COLO668 (cell line): ENCODE measurements around the gene DENND2D.

Source experiments
- DNase-seq: peaks from one replicate; lab custom pipeline; 2025; ENCODE audit not compliant: unreplicated experiment; lab: John Stamatoyannopoulos, UW

The DENND2D gene

DNA sequence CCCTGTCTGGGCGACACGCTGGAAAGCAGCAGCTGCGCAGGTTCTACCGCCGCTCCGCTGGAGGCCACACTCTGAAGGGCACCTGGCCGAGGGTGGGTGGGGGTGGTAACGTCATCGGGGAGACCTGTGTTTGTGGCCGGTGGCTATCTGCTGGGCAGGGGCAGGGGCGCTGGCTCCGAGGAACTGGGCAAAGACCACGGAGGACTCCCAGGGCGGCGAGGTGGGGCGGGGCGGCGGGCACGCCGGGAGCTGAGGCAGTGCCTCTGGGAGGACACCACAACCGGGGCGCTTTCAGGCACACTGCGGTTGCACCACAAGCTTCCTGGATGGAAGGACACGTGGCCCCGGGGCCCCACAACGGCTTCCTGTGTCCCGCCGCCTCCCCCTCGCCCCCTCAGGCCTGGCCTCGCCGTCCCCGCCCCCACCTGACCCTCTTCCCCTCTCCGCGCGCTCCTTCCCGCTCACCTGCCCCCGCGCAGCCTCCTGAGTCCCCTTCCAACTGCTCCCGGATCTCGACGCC, 3.3 kb upstream of the DENND2D start:
- DNase-seq, result peak; percentile 92

DNA sequence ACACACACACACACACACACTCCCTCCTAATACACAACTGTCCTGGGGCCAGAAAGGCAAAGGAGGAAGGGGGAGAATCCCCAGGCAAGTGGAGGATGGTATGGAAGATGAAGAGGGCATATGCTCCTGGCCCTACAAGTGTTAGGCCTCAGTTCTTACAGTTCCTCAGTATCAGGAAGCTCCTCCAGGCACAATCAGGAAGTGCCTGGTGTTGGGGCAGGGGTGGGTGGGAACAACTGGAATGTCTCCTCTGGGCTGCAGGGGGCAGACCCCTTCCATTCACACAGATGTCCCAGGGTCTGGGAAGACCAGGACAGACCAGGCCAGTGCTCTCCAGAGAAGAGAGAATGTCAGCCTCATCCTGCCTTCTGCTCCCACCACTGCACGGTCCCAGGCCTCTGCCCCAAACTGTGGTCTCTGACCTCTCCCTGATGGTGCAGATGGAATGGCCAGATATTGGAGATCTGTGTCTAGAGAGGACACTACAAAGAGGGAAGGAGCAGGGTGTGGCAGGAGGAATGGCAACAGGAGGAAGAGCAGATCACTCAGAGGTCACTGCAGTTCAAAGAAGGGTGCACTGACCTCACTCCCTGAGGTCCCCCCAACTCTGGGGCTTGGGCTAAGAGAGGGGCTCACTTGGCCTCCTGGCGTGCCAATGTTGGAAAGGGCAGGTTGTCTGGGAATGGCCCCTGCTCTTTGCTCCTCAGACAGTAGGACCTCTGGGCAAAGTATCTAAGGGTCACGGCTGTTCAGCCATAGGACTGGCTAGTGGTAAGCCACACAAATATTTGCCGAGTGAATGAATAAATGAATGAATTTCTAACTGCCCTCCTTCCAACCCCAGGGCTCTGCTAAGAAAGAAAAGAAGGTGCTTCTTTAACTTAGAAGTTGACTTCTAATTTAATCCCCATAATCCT, 2.5 kb upstream of the DENND2D start:
- peak; percentile 28 for DNase-seq

- DNase-seq, result no peak
These were observed 1.9 kb upstream of the DENND2D start for GRCh38 chr1:111202366-111202706.

DNA sequence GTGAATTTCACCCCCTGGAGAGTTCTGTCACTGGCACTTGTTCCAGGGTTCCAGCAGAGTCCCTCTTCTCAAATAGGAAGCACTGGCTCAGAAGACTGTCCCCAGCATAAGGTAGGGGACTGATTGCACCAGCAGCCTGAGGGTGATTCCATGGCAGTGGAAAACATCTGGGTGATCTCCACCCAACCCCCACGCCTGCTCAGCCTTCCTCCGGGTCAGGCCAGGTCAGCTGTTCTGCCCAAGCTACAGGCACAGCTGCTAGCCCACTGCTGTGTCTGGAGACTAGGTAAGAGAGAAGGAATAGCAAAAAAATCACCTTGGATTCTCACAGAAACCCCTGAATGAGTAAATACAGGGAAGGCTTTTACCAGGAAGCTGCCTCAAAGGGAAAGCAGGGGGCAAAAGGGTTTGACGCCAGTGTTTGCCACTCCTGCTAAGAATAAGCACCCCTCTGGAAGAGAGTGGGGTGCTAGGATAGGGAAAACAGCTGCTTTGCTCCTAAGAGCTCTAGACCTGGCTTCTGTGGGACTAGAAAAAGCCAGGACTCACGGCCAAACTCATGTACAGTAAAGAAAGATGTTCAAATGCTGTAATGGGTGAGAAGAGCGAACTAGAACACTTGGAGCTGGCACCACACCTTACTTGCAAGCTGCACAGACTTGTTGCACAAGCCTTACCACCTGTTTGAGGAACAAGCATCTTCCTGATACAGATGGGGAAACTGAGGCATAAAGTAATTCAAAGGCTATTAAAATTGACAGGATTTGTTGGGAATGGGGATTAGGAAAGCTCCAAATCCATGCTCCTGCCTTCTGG, 1.0 kb upstream of the DENND2D start:
- no peak for DNase-seq

DNA sequence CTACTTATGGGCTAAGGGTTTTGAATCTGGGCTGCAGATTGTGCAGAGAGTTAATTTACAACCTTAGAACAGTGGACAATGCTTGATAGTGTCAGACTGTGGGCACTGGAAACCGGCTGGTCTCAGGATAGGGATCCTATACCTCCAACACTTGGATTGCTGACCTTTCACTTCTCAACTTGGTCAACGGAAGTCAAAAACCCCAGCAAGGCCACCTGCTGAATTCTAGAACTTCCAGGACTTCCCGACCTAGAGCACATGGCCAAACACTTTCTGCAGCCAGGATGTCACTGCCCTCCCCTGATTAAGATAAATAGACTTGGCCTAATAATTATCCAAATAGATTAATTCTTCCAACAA, 336 bp upstream of the DENND2D start:
- no peak for DNase-seq

- no peak for DNase-seq
These were observed 1.1 kb downstream of the DENND2D start for GRCh38 chr1:111199329-111199728.

- DNase-seq, result no peak
These were observed 1.6 kb downstream of the DENND2D start for GRCh38 chr1:111198836-111199235.

DNA sequence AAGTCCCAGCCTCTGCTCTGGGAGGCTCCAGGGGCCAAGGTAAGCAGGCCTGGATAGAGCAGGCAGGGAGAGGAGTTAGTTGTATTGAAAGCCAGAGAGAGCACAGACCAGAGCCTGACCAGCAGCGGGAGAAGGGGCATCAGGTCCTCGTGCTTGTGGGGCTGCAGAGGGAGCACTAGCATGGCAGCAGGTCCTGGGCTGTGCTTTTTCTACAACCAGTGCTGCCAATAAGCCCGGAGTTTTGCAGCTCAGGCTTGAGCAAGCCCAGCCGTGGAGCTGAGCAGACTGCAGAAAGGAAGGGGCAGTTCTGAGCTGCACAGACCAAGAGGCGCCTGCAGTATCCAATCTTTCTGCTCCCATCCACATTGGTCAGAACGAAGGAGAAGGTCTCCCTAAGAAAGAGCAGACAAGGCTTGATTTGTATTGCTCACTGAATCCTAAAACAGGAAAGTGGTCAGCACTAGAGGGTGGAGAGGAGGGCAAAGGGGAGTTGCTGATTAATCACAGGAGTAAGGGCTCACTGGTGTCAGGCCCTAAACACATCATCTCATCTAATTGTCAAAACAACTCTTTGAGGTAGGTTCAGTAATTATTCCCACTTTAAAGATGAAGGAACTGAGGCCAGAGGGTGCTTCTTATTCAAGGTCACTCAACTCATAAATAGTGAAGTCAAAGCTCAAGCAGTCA, 2.7 kb downstream of the DENND2D start:
- DNase-seq, result no peak

DNA sequence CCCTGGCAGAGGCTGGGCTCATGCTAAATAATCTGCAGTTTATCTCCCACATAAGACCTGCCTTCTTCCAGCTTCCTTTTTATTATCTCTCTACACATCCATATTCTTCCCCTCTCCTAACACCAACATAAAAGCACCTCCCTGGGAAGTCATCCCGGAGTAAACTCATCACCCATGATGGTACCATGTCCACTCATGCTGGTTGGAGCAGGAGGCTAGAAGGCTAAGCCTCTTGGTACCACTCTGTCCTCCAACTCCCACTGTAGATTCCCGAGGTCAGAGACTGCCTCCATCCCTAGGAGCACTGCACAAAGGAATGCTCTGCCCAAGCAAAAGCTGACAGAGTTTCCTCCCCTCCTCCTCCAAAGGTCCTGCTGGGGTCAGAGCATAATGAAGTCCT, 4.2 kb downstream of the DENND2D start:
- DNase-seq, result no peak

DNA sequence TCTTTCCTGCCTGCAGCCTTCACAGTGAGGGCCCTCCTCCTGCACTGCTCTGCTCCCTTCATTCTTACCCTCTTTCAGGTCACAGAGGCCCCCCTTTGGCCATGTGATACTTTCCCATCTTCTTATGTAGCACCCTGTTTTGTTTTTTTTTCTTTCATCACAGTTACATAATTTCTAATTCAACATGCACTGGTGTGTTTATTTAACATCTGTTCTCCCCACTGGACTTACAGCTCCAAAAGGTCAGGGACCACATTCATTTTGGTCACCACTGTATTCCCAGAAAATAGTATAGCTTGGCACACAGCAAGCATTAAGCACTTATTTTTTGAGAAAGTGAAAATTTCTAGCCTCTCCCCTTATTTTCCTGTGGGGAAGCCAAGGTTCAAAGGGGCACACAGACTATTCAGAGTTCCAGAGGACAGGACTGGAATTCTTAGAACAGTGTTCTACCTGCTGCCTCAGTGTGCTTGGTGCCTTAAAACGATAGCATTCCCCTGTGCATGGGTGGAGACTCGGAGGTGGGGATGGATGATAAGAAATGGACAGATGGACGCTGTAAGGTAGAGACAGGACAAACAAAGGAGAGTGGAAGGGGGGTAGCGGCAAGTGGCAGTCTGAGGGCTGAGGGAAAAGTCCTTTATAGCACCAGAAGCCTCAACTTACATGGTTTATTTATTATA, 5.3 kb downstream of the DENND2D start:
- DNase-seq, result no peak

- no peak for DNase-seq
These were observed 6.5 kb downstream of the DENND2D start for GRCh38 chr1:111193712-111194480.

- no peak for DNase-seq
These were observed 7.6 kb downstream of the DENND2D start for GRCh38 chr1:111192658-111193519.

GRCh38 chr1:111192074-111192473, 8.4 kb downstream of the DENND2D start:
- no peak for DNase-seq

DNA sequence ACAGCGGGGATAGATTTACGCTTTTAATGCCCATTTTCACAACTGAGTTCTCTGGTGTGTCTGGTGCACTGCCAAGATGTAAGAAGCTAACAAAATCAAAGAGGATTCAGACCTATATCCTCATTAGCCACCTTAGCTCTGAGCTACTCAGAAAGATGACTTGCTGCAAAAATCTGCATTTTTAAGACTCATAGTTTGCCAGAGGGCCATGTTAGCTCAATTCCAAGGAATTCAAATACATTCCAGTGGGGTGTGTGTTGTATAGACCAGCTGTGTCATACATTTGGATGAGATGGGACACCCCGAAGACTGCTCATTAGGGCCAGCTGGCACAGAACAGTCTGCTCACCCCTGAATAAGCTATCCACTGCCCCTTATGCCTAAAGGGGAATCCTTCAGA, 8.9 kb downstream of the DENND2D start:
- no peak for DNase-seq

- no peak for DNase-seq
These were observed 9.5 kb downstream of the DENND2D start for GRCh38 chr1:111190931-111191451.

DNA sequence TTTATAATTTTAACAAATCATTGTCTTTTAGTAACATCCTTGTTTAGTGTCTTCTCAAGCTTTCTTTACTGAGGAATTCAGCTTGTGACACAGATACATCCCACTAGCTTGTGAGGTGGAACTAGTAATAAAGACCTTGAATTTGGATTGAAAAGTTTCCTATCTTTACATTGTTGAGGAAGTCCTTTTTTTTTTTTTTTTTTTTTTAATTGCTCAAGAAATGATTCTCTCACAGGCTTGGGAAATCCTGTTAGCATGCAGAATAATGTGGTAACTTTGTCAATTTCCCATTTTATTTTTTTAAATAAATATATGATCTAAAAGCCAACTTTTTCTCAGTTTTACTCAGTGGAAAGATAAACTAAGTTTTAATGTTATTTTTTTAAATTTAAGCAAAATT, 15.8 kb downstream of the DENND2D start:
- no peak for DNase-seq

- no peak for DNase-seq
These were observed 17.0 kb downstream of the DENND2D start for GRCh38 chr1:111183308-111184069.

DNA sequence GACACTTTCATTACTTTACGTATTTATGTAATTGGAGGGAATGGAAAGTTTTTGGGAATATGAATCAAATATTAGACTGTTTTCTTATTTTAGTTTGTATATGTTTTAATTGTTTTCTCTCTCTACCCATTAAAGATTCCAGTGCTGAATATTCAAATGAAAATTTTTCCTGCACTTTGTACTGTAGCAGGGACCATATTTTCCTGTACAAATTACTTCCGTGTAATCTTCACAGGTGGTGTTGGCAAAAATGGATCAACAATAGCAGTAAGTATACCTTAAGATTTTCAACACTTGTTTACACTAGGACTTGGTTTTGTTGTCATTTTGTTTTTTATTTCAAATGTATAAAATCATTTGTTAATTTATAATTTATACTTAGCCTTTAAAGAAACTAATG, 18.4 kb downstream of the DENND2D start:
- no peak for DNase-seq
